Stromal cell of bone marrow (primary cell): ENCODE data around the gene DMRTC1.
"Not testable (repeated sequence)": the region's sequence is repeated elsewhere in the genome, so short reads cannot be mapped to it uniquely, and the experiment has no call there.

Source experiments
- DNase-seq: peaks from one replicate; pipeline ENCODE4 v3.0.0-alpha.2; 2012; ENCODE audit warnings: low read depth

Gene DMRTC1, protein sequence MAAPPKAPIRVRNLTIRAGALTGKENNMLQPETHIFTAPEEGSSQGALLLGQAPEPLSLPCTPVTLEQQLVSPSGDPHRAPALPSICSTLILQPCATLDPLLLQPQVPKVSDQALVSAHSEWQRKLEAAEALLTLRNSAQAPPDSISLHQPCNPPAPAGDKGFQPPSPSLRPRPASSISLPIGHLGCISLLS

DNA sequence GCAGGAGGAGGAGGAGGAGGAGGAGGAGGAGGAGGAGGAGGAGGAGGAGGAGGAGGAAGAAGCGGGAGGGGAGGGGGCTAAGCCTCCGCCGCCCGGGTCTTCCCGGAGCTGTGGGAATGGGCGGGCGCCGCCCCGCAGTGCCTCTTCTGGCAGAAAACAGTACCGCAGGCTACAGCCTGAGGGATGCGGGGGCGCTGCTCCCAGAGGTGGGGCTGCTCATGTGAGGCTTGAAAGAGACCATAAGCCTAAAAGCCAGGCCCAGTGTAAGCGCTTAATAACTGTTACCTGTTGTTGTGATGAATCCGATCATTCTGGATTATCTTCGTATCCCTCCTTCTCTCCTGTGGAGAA lies at the start of gene DMRTC1:
Gene DMRTC1, minus strand, starts transcription at position 19 of the 351 bp plus-strand sequence. CDS start 68,143 bp downstream, outside the sequence.
- DNase-seq: not testable (repeated sequence)

DNA sequence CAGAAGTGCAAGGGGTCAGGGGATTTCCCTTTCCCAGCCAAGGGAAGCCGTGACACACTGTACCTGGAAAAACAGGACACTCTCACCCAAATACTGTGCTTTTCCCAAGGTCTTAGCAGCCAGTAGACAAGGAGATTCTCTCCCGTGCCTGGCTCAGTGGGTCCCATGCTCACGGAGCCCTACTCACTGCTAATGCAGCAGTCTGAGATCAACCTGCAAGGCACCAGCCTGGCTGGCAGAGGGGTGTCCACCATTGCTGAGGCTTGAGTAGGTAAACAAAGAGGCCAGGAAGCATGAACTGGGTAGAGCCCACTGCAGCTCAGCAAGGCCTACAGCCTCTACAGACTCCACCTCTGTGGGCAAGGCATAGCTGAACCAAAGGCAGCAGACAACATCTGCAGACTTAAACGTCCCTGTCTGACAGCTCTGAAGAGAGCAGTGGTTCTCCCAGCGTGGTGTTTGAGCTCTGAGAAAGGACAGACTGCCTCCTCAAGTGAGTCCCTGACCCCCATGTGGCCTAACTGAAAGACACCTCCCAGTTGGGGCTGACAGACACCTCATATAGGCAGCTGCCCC lies 37.3 kb upstream of the DMRTC1 start:
- not testable (repeated sequence) for DNase-seq

DNA sequence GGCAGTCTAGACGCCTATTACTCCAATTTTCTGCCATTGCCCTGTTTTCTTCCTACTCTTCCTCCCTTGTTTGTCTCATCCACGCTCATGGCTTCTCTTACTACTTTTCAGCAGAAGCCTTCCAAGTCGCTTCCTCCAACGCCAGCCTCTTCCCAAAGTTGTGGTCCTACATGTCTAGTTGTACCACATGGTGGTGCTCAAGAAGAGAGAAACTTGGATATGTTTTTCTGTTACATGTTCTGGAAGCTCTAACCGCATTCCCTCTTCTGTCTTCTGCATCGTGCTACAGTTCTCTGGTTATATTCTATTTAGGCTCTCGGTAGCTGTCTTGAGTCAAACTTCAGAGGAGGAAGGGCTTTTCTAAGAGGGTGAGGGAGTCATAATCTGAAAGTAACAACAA lies 31.2 kb upstream of the DMRTC1 start:
- DNase-seq: not testable (repeated sequence)

DNA sequence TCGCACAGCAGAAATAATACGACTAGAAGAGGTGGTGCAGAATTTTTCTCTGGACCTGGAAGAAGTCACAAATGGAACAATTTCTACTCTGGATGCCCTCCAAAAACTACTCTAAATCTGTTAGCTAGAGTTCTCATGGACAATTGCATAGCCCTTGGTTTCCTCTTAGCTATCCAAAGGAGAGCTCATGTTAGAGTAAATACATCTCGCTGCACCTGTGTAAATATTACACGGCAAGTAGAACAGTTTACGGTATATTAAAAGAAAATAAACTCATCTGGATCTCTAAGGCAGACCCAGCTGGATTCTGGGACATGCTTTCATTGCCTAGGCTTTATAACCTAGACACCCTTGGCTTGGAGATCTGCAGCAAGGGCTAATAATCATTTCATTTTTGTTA lies 28.2 kb upstream of the DMRTC1 start:
- DNase-seq: not testable (repeated sequence)

DNA sequence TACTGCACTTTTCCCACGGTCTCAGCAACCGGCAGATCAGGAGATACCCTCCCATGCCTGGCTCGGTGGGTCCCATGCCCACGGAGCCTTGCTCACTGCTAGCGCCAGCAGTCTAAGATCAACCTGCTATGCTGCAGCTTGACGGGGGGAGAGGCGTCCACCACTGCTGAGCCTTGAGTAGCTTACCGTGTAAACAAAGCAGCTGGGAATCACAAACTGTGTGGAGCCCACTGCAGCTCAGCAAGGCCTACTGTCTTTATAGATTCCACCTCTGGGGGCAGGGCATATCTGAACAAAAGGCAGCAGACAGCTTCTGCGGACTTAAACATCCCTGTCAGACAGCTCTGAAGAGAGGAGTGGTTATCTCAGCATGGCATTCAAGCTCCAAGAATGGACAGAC lies 16.3 kb upstream of the DMRTC1 start:
- DNase-seq: not testable (repeated sequence)

DNA sequence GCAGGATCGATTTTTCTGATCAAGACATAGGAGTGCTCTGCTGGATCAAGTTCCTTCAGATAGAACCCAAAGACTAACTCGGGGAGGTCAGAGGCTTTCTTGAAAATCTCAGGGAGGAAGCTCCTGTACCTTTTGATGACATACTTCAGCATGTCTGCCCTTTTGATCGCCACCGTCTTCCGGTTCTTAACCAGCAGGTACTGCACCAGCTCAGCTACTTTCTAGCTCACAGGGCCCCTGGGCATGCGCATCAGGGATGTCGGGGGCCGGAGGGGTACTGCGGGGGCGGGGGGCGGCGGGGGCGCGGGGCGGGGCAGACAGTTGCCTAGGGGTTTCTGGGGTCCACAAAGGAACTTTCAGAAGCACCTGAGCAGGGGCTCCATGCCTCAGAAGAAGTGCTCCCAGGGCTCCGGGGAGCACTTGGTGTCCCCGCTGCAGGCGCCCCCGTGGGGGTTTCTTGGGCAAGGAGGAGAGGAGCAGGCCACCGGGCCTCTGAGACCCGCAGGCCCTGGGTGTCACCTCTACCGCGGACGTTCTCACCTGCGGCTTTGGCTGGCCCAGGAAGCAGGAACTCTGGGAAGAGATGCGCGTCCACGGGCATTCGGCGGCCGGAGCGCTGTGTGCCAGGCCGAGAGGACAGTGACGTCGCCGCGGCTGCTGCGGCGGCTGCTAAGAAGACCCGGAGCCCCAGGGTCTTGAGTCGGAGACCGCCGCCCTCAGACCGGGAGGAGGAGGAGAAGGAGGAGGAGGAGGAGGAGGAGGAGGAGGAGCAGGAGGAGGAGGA lies 410 bp downstream of the DMRTC1 start:
- DNase-seq: not testable (repeated sequence)

DNA sequence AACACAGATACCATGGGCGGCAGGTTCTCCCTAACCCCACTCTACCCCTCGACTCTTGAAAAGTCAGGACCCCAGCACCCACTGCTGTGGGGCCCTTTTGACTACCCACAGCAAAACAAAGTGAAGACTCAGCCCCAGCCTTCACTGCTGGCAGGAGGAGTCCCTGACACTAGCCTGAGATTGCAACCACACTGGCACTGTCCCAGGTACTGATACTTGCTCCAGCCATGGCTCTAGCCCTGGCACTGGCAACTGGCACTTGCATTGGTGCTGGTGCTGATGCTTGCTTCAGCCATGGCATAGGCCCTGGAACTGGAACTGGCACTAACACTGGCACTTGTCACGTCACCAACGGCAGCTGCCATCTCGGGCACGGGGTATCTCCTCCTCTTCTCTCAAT lies 1.4 kb downstream of the DMRTC1 start:
- DNase-seq: not testable (repeated sequence)

DNA sequence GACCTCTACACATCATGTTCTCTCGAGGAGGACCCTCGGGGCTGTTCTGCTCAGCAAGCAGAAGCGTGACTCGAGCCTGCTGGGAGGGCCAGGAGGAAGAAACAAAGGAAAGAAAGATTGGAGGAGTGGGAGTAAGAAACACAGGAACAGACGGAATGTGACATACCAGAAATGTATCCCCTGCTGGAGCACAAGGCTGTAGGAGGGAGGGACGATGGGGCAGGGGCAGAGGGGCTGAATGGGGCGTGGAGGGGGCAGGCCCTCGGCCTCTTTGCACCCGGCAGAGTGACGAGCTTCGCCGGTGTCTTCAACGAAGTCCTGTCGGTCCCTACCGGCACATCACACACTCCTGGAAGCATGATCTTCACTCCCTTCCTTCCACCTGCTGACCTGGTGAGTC lies 5.7 kb downstream of the DMRTC1 start, which contains the start of gene FAM236A:
Gene FAM236A, plus strand, starts transcription at position 301 of the 400 bp plus-strand sequence. Its CDS starts 57 bp downstream, at position 358.
- not testable (repeated sequence) for DNase-seq

DNA sequence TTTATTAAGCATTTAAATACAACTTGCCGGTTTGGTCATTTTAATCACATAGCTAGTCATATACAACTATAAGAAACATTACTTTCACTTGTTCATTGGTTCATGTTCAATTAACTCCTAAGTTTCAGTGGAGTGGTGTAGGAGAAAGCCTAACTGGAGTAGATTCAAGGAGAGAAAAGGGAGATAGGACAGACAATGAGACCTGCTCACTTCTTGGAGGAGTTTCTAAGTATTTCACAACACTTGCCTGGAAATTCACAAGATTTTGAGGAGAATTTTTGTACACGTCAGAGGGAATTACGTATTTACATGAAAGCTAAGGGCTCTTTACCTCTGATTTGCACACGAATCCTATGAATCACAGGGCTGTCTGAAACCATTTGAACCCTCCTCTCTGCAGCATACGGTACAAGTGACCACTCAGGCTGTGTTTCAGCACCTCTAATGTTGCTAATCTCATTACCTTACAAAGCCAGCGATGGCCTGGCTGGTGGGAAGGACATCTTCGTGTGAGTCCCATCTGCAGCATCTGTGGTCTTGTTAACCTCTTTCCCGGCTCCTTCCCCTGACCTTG lies 6.7 kb downstream of the DMRTC1 start:
- DNase-seq: not testable (repeated sequence)

DNA sequence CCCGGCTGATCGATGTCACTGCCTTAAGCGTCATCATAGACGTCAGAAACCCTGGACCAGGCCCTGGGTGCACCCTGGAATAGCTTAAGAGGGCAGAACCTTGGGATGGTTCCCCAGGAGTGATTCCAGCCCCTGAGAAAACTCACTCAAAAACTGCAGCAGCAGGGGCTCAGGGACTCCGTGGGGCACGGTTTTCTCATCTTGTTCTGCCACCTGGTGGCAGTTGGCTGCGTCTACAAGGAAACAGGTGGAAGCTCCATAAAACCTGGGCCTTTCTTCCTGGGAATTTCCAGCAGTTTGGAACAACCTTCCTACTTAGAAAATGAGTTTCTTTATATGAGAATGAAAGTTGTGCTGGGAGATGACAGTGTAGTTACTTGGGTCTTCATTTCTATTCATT lies 7.2 kb downstream of the DMRTC1 start:
- DNase-seq: not testable (repeated sequence)

DNA sequence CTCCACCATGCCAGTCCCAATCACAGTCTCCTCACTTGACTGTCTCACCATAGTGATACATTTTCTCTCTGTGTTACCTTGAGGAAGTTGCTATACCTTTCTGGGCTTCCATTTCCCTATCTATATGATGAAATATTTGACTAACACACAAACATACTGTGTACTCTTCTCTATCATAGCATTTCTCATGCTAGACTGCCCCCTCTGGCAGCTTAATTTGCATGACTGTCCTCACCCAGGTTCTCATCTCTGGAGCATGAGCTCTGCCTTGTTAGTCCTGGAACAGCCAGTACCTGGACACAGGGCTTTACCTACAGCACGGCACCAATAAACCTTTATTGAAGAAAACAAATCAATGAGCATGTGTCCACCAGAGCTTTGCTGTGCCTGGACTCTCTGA lies 11.4 kb downstream of the DMRTC1 start:
- not testable (repeated sequence) for DNase-seq

DNA sequence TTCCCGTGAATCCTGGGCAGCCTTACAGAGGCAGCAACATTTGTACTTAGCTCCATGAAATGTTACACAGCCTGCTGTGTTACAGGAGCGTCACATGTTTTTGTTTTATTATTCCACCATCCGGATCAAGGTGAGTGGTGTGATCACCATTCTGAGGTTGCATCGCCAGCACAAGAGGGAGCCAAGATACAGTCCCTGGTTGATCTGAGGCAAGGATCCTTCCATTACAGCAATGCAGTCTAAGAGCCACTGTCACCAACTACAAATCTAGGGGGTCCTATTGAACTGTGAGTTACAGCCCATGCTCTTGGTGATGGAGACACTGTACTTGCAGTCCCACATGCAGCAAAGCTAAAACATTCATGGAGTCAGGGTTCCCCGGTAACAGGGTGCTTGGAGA lies 27.5 kb downstream of the DMRTC1 start:
- not testable (repeated sequence) for DNase-seq

DNA sequence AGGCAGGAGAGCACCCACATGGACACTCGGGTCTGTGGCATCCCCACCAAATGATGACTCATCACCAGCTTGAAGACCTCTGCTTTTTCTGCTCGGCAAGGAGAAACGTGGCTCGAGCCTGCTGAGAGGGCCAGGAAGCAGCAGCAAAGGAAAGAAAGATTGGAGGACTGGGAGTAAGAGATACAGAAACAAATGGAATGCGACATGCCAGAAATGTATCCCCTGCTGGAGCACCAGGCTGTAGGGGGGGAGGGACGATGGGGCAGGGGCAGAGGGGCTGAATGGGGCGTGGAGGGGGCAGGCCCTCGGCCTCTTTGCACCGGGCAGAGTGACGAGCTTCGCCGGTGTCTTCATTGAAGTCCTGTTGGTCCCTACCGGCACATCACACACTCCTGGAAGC lies 31.3 kb downstream of the DMRTC1 start, which contains the start of gene FAM236C:
Gene FAM236C, plus strand, starts transcription at position 301 of the 400 bp plus-strand sequence. CDS start 100 bp downstream, outside the sequence.
- not testable (repeated sequence) for DNase-seq

DNA sequence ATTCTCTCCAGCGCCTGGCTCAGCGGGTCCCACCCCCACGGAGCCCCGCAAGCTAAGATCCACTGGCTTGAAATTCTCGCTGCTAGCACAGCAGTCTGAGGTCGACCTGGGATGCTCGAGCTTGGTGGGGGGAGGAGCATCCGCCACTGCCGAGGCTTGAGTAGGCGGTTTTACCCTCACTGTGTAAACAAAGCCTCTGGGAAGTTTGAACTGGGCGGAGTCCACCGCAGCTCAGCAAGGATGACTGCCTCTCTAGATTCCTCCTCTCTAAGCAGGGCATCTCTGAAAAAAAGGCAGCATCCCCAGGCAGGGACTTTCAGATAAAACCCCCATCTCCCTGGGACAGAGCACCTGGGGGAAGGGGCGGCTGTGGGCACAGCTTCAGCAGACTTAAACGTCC lies 53.9 kb downstream of the DMRTC1 start:
- DNase-seq: not testable (repeated sequence)

DNA sequence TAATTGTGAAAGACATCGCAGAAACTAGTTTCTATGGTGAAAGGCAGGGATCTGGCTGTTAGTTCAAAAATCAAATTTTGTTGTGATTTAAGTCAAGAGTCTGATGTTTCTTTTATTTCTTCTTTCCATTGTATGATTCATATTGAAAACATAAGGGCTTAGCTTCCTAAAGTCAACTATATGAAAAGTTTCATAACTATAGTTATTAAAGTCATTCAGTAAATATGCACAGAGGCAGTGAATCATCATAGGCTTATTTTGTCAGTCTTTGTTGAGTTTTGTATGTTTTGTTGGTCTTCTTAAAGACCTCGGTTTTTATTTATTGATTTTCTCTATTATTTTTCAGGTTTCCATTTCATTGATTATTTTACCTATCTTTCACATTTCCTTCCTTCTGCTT lies 60.7 kb downstream of the DMRTC1 start:
- not testable (repeated sequence) for DNase-seq

DNA sequence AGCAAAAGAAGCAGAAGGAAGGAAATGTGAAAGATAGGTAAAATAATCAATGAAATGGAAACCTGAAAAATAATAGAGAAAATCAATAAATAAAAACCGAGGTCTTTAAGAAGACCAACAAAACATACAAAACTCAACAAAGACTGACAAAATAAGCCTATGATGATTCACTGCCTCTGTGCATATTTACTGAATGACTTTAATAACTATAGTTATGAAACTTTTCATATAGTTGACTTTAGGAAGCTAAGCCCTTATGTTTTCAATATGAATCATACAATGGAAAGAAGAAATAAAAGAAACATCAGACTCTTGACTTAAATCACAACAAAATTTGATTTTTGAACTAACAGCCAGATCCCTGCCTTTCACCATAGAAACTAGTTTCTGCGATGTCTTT lies 106.1 kb downstream of the DMRTC1 start:
- not testable (repeated sequence) for DNase-seq

DNA sequence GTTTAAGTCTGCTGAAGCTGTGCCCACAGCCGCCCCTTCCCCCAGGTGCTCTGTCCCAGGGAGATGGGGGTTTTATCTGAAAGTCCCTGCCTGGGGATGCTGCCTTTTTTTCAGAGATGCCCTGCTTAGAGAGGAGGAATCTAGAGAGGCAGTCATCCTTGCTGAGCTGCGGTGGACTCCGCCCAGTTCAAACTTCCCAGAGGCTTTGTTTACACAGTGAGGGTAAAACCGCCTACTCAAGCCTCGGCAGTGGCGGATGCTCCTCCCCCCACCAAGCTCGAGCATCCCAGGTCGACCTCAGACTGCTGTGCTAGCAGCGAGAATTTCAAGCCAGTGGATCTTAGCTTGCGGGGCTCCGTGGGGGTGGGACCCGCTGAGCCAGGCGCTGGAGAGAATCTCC lies 112.9 kb downstream of the DMRTC1 start:
- DNase-seq: not testable (repeated sequence)
